Peyer's patch (tissue), 4 donors: Measurements from ENCODE around the gene CDRT4. TPM values are rescaled to one million over a fixed set of nuclear protein-coding genes. Genes with fewer than 3 reads are reported as not detected.
A peak's percentile ranks its signal among the peaks of the same experiment; 100 is the strongest.

Source experiments
- DNase-seq, 3 donors: peaks; one replicate each; pipeline ENCODE4 v3.0.0-alpha.2; 2017 to 2019
- H3K27ac ChIP-seq, 4 donors: fragments of 200-600 bp; sonication (generic); one replicate each; pipeline ENCODE4 v1.5.1; 2016 to 2019
- H3K27me3 ChIP-seq, 2 donors: fragments of 200-600 bp; sonication (generic); one replicate each; pipeline ENCODE4 v1.5.1; 2019
- H3K36me3 ChIP-seq, 3 donors: fragments of 200-600 bp; sonication (generic); one replicate each; pipeline ENCODE4 v1.5.1; 2016 to 2019
- H3K4me1 ChIP-seq, 4 donors: fragments of 200-600 bp; sonication (generic); one replicate each; pipeline ENCODE4 v1.5.1; 2016 to 2019
- H3K4me3 ChIP-seq, 4 donors: fragments of 200-600 bp; sonication (generic); 1 replicate in 3 of 4; 2 replicates in 1 of 4; pipeline ENCODE4 v1.5.1; 2016 to 2019; ENCODE audit warnings: mild to moderate bottlenecking in 1 of 4
- H3K9me3 ChIP-seq, 4 donors: fragments of 200-600 bp; sonication (generic); one replicate each; pipeline ENCODE4 v1.5.1; 2016 to 2019; ENCODE audit warnings: mild to moderate bottlenecking in 1 of 4
- CTCF ChIP-seq, 6 experiments: fragments of 450-650 bp in 4 of 6; fragments of 200-600 bp in 2 of 6; sonication (generic) in 1 of 6; IDR thresholded peaks; one replicate each; pipeline ENCODE4 v1.5.1; 2017 to 2019; ENCODE audit warnings: antibody characterized with exemption in 6 of 6, mild to moderate bottlenecking in 3 of 6, moderate library complexity in 1 of 6
- POLR2A ChIP-seq, 2 donors: fragments of 450-650 bp; IDR thresholded peaks; one replicate each; pipeline ENCODE4 v1.5.1; 2017; ENCODE audit warnings: antibody characterized with exemption in 2 of 2, mild to moderate bottlenecking in 2 of 2, moderate library complexity in 2 of 2
- total RNA-seq, 4 donors: library from RNA; depleted of rRNA; stranded (reverse); fragments of >200 nt; gene quantifications; one replicate each; pipeline ENCODE4 v1.1.0, GENCODE V29; 2016

CDRT4 gene
- total RNA-seq, 4 donors from 2014 or later: 17.9 to 28.5 (median 26.4) TPM; not detected in 1

GRCh38 chr17:15512071-15512709 lies 44.8 kb upstream of the CDRT4 start:
- Histone ChIP-seq H3K36me3 (peaks cover 0 to 6% (median 0%) of the 10 kb centered on the region in 3 donors), H3K27me3 (no peaks in the 10 kb centered on the region), H3K27ac (peak overlapping the region in 1 of 4 donors; percentile 57), H3K9me3 (no peaks in the 10 kb centered on the region), H3K4me3 (no peak overlapping the region), H3K4me1 (peaks cover 0 to 8% (median 0%) of the 10 kb centered on the region in 4 donors)
- no peak for DNase-seq
- TF ChIP-seq CTCF (IDR thresholded peaks at IDR 0.05) (no peak), POLR2A (IDR thresholded peaks at IDR 0.05) (no peak)

GRCh38 chr17:15511142-15511541 lies 43.7 kb upstream of the CDRT4 start:
- no peak for DNase-seq
- Histone ChIP-seq H3K27me3 (no peaks in the 10 kb centered on the region), H3K27ac (no peak overlapping the region), H3K36me3 (peaks cover 0 to under 1% (median 0%) of the 10 kb centered on the region in 3 donors), H3K4me1 (peaks cover 0 to 8% (median 0%) of the 10 kb centered on the region in 4 donors), H3K4me3 (no peak overlapping the region), H3K9me3 (no peaks in the 10 kb centered on the region)
- TF ChIP-seq POLR2A (IDR thresholded peaks at IDR 0.05): no peak
- TF ChIP-seq CTCF (IDR thresholded peaks at IDR 0.05): no peak

GRCh38 chr17:15510361-15510760 lies 42.9 kb upstream of the CDRT4 start:
- no peak for TF ChIP-seq CTCF (IDR thresholded peaks at IDR 0.05)
- TF ChIP-seq POLR2A (IDR thresholded peaks at IDR 0.05): no peak
- Histone ChIP-seq H3K4me3 (no peak overlapping the region), H3K9me3 (no peaks in the 10 kb centered on the region), H3K36me3 (no peaks in the 10 kb centered on the region), H3K4me1 (peaks cover 0 to 8% (median 0%) of the 10 kb centered on the region in 4 donors), H3K27me3 (no peaks in the 10 kb centered on the region), H3K27ac (no peak overlapping the region)
- no peak for DNase-seq

- TF ChIP-seq POLR2A (IDR thresholded peaks at IDR 0.05) (no peak), CTCF (IDR thresholded peaks at IDR 0.05) (no peak)
- Histone ChIP-seq H3K4me3 (no peak overlapping the region), H3K36me3 (no peaks in the 10 kb centered on the region), H3K27me3 (no peaks in the 10 kb centered on the region), H3K9me3 (no peaks in the 10 kb centered on the region), H3K4me1 (no peaks in the 10 kb centered on the region), H3K27ac (no peak overlapping the region)
- no peak for DNase-seq
Measured at GRCh38 chr17:15509095-15509494, 41.7 kb upstream of the CDRT4 start.

GRCh38 chr17:15508466-15508865 lies 41.0 kb upstream of the CDRT4 start:
- H3K4me3 ChIP-seq: no peak overlapping the region
- no peak overlapping the region for H3K27ac ChIP-seq
- TF ChIP-seq CTCF (IDR thresholded peaks at IDR 0.05) (no peak), POLR2A (IDR thresholded peaks at IDR 0.05) (no peak)
- no peaks in the 10 kb centered on the region for H3K9me3 ChIP-seq
- no peaks in the 10 kb centered on the region for H3K4me1 ChIP-seq
- H3K27me3 ChIP-seq: no peaks in the 10 kb centered on the region
- no peak for DNase-seq
- H3K36me3 ChIP-seq: no peaks in the 10 kb centered on the region
